Measurements from ENCODE around the gene SNAPC2. TPM values are rescaled to one million over a fixed set of nuclear protein-coding genes. Genes with fewer than 3 reads are reported as not detected.
A peak's percentile ranks its signal among the peaks of the same experiment; 100 is the strongest.

SNAPC2 gene, protein sequence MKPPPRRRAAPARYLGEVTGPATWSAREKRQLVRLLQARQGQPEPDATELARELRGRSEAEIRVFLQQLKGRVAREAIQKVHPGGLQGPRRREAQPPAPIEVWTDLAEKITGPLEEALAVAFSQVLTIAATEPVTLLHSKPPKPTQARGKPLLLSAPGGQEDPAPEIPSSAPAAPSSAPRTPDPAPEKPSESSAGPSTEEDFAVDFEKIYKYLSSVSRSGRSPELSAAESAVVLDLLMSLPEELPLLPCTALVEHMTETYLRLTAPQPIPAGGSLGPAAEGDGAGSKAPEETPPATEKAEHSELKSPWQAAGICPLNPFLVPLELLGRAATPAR
- total RNA-seq (2016; rRNA removed; fragmentation: Illumina TruSeq; extraction: Trizol) (9.5 and 10.2 TPM in 2 replicates), polyA plus RNA-seq (2011; rRNA removed) (12.7 and 14.9 TPM in 2 replicates), polyA minus RNA-seq (2011; rRNA and poly(A)+ RNA removed; ENCODE audit: low replicate concordance) (8.5 and 12.6 TPM in 2 replicates), Bru-seq, nascent RNA (percentile 46 among the genes with signal in this experiment), BruChase-seq, experiment 1, labeled RNA remaining after a 6-hour chase (percentile 75 among the genes with signal in this experiment), BruChase-seq, experiment 2, labeled RNA remaining after a 2-hour chase (percentile 67 among the genes with signal in this experiment)
- 3.3 and 4.0 TPM in 2 replicates for total RNA-seq (2016; cell fraction: cytosol; rRNA removed; fragmentation: Illumina TruSeq; extraction: Trizol; ENCODE audit: low read depth)
- 8.2 and 10.9 TPM in 2 replicates for total RNA-seq (2016; cell fraction: insoluble cytoplasmic fraction; rRNA removed; fragmentation: Illumina TruSeq; extraction: Trizol)
- 6.9 and 7.4 TPM in 2 replicates for total RNA-seq (2016; cell fraction: membrane; rRNA removed; fragmentation: Illumina TruSeq; extraction: Trizol)
- 3.7 and 5.2 TPM in 2 replicates for total RNA-seq (2016; cell fraction: nucleus; rRNA removed; fragmentation: Illumina TruSeq; extraction: Trizol)
- polyA plus RNA-seq (2011; cell fraction: cytosol; rRNA removed) = 8.4 and 15.7 TPM in 2 replicates
- 12.8 and 13.8 TPM in 2 replicates for polyA plus RNA-seq (2011; cell fraction: nucleus; rRNA removed)
- polyA plus RNA-seq (2012) = 11.7 and 16.4 TPM in 2 replicates
- polyA plus RNA-seq (2016; cell fraction: cytosol; fragmentation: Illumina TruSeq; extraction: Trizol; ENCODE audit: low read depth) = 3.7 and 4.1 TPM in 2 replicates
- polyA plus RNA-seq (2016; cell fraction: insoluble cytoplasmic fraction; fragmentation: Illumina TruSeq; extraction: Trizol; ENCODE audit: low read depth) = 11.2 and 15.9 TPM in 2 replicates
- polyA plus RNA-seq (2016; cell fraction: membrane; fragmentation: Illumina TruSeq; extraction: Trizol; ENCODE audit: low read depth) = 6.9 and 8.4 TPM in 2 replicates
- polyA plus RNA-seq (2016; cell fraction: nucleus; fragmentation: Illumina TruSeq; extraction: Trizol; ENCODE audit: insufficient read depth, low read depth) = 13.1 and 13.7 TPM in 2 replicates
- polyA minus RNA-seq (2011; cell fraction: cytosol; rRNA and poly(A)+ RNA removed) = 7.2 and 7.8 TPM in 2 replicates
- polyA minus RNA-seq (2011; cell fraction: nucleus; rRNA and poly(A)+ RNA removed) = 1.7 and 4.4 TPM in 2 replicates
- long read RNA-seq, experiment 1, transcript SNAPC2-201 (5 exons, 1,542 nt) = major isoform, 34 of 38 reads
- long read RNA-seq, experiment 1, partial matches to known transcripts = 2 of 38 reads
- long read RNA-seq, experiment 1, other reads (novel, unspliced or antisense) = 2 of 38 reads
- long read RNA-seq, experiment 2, transcript SNAPC2-201 (5 exons, 1,542 nt) = major isoform, 65 of 79 reads
- long read RNA-seq, experiment 2, partial matches to known transcripts = 13 of 79 reads
- long read RNA-seq, experiment 2, other reads (novel, unspliced or antisense) = 1 of 79 reads

- Histone ChIP-seq H3K79me2 (ENCODE audit: insufficient read depth, low read length) (no peaks in the 10 kb centered on the region), H3K9ac (ENCODE audit: insufficient read depth, low read depth, low read length) (peak within 1 kb of the TSS; percentile 86), H3K4me3 (replicated peaks in 1 of 3; ENCODE audit: insufficient read depth in 1 of 3, low read depth in 2 of 3, low read length in 3 of 3) (peak within 1 kb of the TSS; percentile 85 to 89 (median 87)), H2AFZ (ENCODE audit: low read length) (no peak within 1 kb of the TSS), H3K9me3 (ENCODE audit: low read length) (no peaks in the 10 kb centered on the region), H3K27ac (ENCODE audit: extremely low read length, insufficient read depth, low read length) (peak within 1 kb of the TSS; percentile 92), H3K4me2 (ENCODE audit: low read depth, low read length) (peak within 1 kb of the TSS; percentile 91), H3K36me3 (replicated peaks in 1 of 2; ENCODE audit: control insufficient read depth in 1 of 2, insufficient read depth in 2 of 2, low read length in 2 of 2) (peaks cover 5 to 10% of the 10 kb centered on the region in 2 experiments; a peak in 2 of 5 replicates), H4K20me1 (ENCODE audit: insufficient read depth, low read length) (peaks cover 5% of the 10 kb centered on the region; the same call in 1 of the 2 replicates), H3K4me1 (ENCODE audit: insufficient read depth, low read length) (peaks cover 41% of the 10 kb centered on the region), H3K27me3 (ENCODE audit: control insufficient read depth in 1 of 2, insufficient read depth in 2 of 2, low read length in 2 of 2) (no peaks in the 10 kb centered on the region; a peak in 1 of 5 replicates)
- ChIA-PET POLR2A (interaction anchor here (0.6 to 6.4 kb wide), 21 partner anchors 9 to 1199 kb away, joined by 3 to 85 read pairs (median 8); partner anchors contain the start of genes C3, LRRC8E, MAP2K7 and TIMM44), CTCF (ENCODE audit: low intra/inter-chr PET ratio, low total read pairs) (interaction anchor here (1.4 to 1.7 kb wide), 2 partner anchors 51 to 67 kb away, joined by 3 to 5 read pairs; no protein-coding TSS in a partner anchor)
- ATAC-seq (peak; percentile 53), FAIRE-seq (peak; percentile 63), DNase-seq (ENCODE audit: low spot score) (peak; percentile 89)
- intact Hi-C loops (cut with micrococcal nuclease; ENCODE audit: unreplicated experiment) (no loop called here), in situ Hi-C loops (cut with HindIII; ENCODE audit: extremely low pct_ligation_motif_present, low pct_unique_long_range_greater_than_20kb) (loop anchor here (5.0 kb wide), 1 partner anchor 68 kb away; no protein-coding TSS in a partner anchor)
- WGBS (ENCODE audit: low lambda C conversion rate) = 2% methylated on average over 33 of the region's 62 CpGs
- BruUV-seq (replicated peaks) = TSS peak; percentile 84
- TF ChIP-seq ZFP36L1 (CRISPR knock-in tag; IDR thresholded peaks at IDR 0.05) = peak; percentile 55; the same call in 1 of the 2 replicates
- no peak for TF ChIP-seq ZBTB49 (CRISPR knock-in tag; IDR thresholded peaks at IDR 0.05; ENCODE audit: borderline replicate concordance)
- TF ChIP-seq YEATS4 (CRISPR knock-in tag; IDR thresholded peaks at IDR 0.05; ENCODE audit: borderline replicate concordance) = peak; percentile 76; the same call in 1 of the 2 replicates
- TF ChIP-seq HDAC2 (CRISPR knock-in tag; IDR thresholded peaks at IDR 0.05) = peak; percentile 48; the same call in 1 of the 2 replicates
- 0 out of 2 replicates have a peak, but pooled peaks have one; percentile 63 for TF ChIP-seq ZBTB34 (CRISPR knock-in tag; IDR thresholded peaks at IDR 0.05)
- TF ChIP-seq RARG (CRISPR knock-in tag; IDR thresholded peaks at IDR 0.05; ENCODE audit: low read depth) = no peak
These were observed at the start of gene SNAPC2 for GRCh38 chr19:7919610-7920518. Gene SNAPC2, plus strand, starts transcription at chr19:7920338. Its CDS starts 29 bp downstream, at chr19:7920367.
